ENCODE results near the gene RNF149.

RNF149 gene

GRCh38 chr2:101294861-101295260 is 13.6 kb downstream of the RNF149 start:
- no peak overlapping the region for H3K27ac Mint-ChIP-seq

GRCh38 chr2:101293544-101293943 is 15.0 kb downstream of the RNF149 start:
- H3K36me3 Mint-ChIP-seq (ENCODE audit: low read depth): peaks cover 45% of the 10 kb centered on the region
- H3K27ac Mint-ChIP-seq: no peak overlapping the region
- H3K27me3 Mint-ChIP-seq: no peaks in the 10 kb centered on the region
- H3K4me1 Mint-ChIP-seq (ENCODE audit: low read depth): peaks cover 27% of the 10 kb centered on the region
- H3K4me3 Mint-ChIP-seq: no peak overlapping the region
- no peaks in the 10 kb centered on the region for H3K9me3 Mint-ChIP-seq

More at GRCh38 chr2:101294861-101295260, 13.6 kb downstream of the RNF149 start:
- Mint-ChIP-seq H3K36me3 (ENCODE audit: low read depth) (peaks cover 45% of the 10 kb centered on the region), H3K4me1 (ENCODE audit: low read depth) (peaks cover 35% of the 10 kb centered on the region), H3K27me3 (no peaks in the 10 kb centered on the region), H3K9me3 (no peaks in the 10 kb centered on the region), H3K4me3 (no peak overlapping the region)

GRCh38 chr2:101291973-101292372 is 16.5 kb downstream of the RNF149 start:
- Mint-ChIP-seq H3K4me1 (ENCODE audit: low read depth) (peaks cover 15% of the 10 kb centered on the region), H3K4me3 (no peak overlapping the region), H3K27ac (no peak overlapping the region), H3K36me3 (ENCODE audit: low read depth) (peaks cover 45% of the 10 kb centered on the region), H3K9me3 (no peaks in the 10 kb centered on the region), H3K27me3 (no peaks in the 10 kb centered on the region)

- peaks cover 47% of the 10 kb centered on the region for H3K36me3 Mint-ChIP-seq (ENCODE audit: low read depth)
- H3K4me3 Mint-ChIP-seq: no peak overlapping the region
- H3K27me3 Mint-ChIP-seq: no peaks in the 10 kb centered on the region
- H3K27ac Mint-ChIP-seq: no peak overlapping the region
- peaks cover 5% of the 10 kb centered on the region for H3K4me1 Mint-ChIP-seq (ENCODE audit: low read depth)
- no peaks in the 10 kb centered on the region for H3K9me3 Mint-ChIP-seq
Measured at GRCh38 chr2:101290711-101291110, 17.8 kb downstream of the RNF149 start.

GRCh38 chr2:101287303-101287702 is 21.2 kb downstream of the RNF149 start:
- Mint-ChIP-seq H3K4me3 (no peak overlapping the region), H3K4me1 (ENCODE audit: low read depth) (peaks cover 5% of the 10 kb centered on the region), H3K9me3 (no peaks in the 10 kb centered on the region), H3K27ac (no peak overlapping the region), H3K36me3 (ENCODE audit: low read depth) (peaks cover 52% of the 10 kb centered on the region), H3K27me3 (no peaks in the 10 kb centered on the region)

- no peaks in the 10 kb centered on the region for H3K9me3 Mint-ChIP-seq
- H3K27ac Mint-ChIP-seq: peak overlapping the region; percentile 21
- peaks cover 58% of the 10 kb centered on the region for H3K36me3 Mint-ChIP-seq (ENCODE audit: low read depth)
- no peak overlapping the region for H3K4me3 Mint-ChIP-seq
- no peaks in the 10 kb centered on the region for H3K27me3 Mint-ChIP-seq
- H3K4me1 Mint-ChIP-seq (ENCODE audit: low read depth): peaks cover 5% of the 10 kb centered on the region
Measured at GRCh38 chr2:101286684-101287083, 21.8 kb downstream of the RNF149 start.

- H3K27me3 Mint-ChIP-seq: no peaks in the 10 kb centered on the region
- no peak overlapping the region for H3K4me3 Mint-ChIP-seq
- peaks cover 84% of the 10 kb centered on the region for H3K36me3 Mint-ChIP-seq (ENCODE audit: low read depth)
- H3K4me1 Mint-ChIP-seq (ENCODE audit: low read depth): peaks cover 7% of the 10 kb centered on the region
- H3K27ac Mint-ChIP-seq: peak overlapping the region; percentile 75
- H3K9me3 Mint-ChIP-seq: no peaks in the 10 kb centered on the region
Measured at GRCh38 chr2:101282980-101283379, 25.5 kb downstream of the RNF149 start.

- Mint-ChIP-seq H3K4me3 (no peak overlapping the region), H3K36me3 (ENCODE audit: low read depth) (peaks cover 85% of the 10 kb centered on the region)
Measured at GRCh38 chr2:101281482-101281881, 27.0 kb downstream of the RNF149 start.

GRCh38 chr2:101278925-101279324 is 29.6 kb downstream of the RNF149 start:
- no peaks in the 10 kb centered on the region for H3K9me3 Mint-ChIP-seq
- H3K27ac Mint-ChIP-seq: no peak overlapping the region
- no peak overlapping the region for H3K4me3 Mint-ChIP-seq
- peaks cover 71% of the 10 kb centered on the region for H3K36me3 Mint-ChIP-seq (ENCODE audit: low read depth)
- H3K4me1 Mint-ChIP-seq (ENCODE audit: low read depth): peaks cover 10% of the 10 kb centered on the region
- no peaks in the 10 kb centered on the region for H3K27me3 Mint-ChIP-seq

More at GRCh38 chr2:101281482-101281881, 27.0 kb downstream of the RNF149 start:
- H3K27ac Mint-ChIP-seq: no peak overlapping the region
- H3K27me3 Mint-ChIP-seq: no peaks in the 10 kb centered on the region
- H3K4me1 Mint-ChIP-seq (ENCODE audit: low read depth): peaks cover 7% of the 10 kb centered on the region
- H3K9me3 Mint-ChIP-seq: no peaks in the 10 kb centered on the region

GRCh38 chr2:101277111-101277510 is 31.4 kb downstream of the RNF149 start:
- H3K4me3 Mint-ChIP-seq: no peak overlapping the region
- H3K27me3 Mint-ChIP-seq: no peaks in the 10 kb centered on the region
- no peaks in the 10 kb centered on the region for H3K9me3 Mint-ChIP-seq
- no peak overlapping the region for H3K27ac Mint-ChIP-seq
- H3K4me1 Mint-ChIP-seq (ENCODE audit: low read depth): peaks cover 28% of the 10 kb centered on the region
- peaks cover 71% of the 10 kb centered on the region for H3K36me3 Mint-ChIP-seq (ENCODE audit: low read depth)

GRCh38 chr2:101274142-101274541 is 34.4 kb downstream of the RNF149 start:
- Mint-ChIP-seq H3K9me3 (no peaks in the 10 kb centered on the region), H3K27ac (no peak overlapping the region), H3K27me3 (no peaks in the 10 kb centered on the region), H3K4me1 (ENCODE audit: low read depth) (peaks cover 37% of the 10 kb centered on the region), H3K4me3 (no peak overlapping the region), H3K36me3 (ENCODE audit: low read depth) (peaks cover 72% of the 10 kb centered on the region)

GRCh38 chr2:101273056-101273455 is 35.4 kb downstream of the RNF149 start:
- Mint-ChIP-seq H3K4me3 (no peak overlapping the region), H3K9me3 (no peaks in the 10 kb centered on the region), H3K36me3 (ENCODE audit: low read depth) (peaks cover 71% of the 10 kb centered on the region), H3K4me1 (ENCODE audit: low read depth) (peaks cover 45% of the 10 kb centered on the region), H3K27me3 (no peaks in the 10 kb centered on the region), H3K27ac (peak overlapping the region; percentile 79)

GRCh38 chr2:101272045-101272784 is 36.3 kb downstream of the RNF149 start:
- peak overlapping the region; percentile 79 for H3K27ac Mint-ChIP-seq
- H3K4me1 Mint-ChIP-seq (ENCODE audit: low read depth): peaks cover 52% of the 10 kb centered on the region
- H3K9me3 Mint-ChIP-seq: no peaks in the 10 kb centered on the region
- H3K36me3 Mint-ChIP-seq (ENCODE audit: low read depth): peaks cover 74% of the 10 kb centered on the region
- no peak overlapping the region for H3K4me3 Mint-ChIP-seq
- no peaks in the 10 kb centered on the region for H3K27me3 Mint-ChIP-seq

GRCh38 chr2:101270700-101271259 is 37.7 kb downstream of the RNF149 start:
- peak overlapping the region; percentile 37 for H3K27ac Mint-ChIP-seq
- no peak overlapping the region for H3K4me3 Mint-ChIP-seq

GRCh38 chr2:101267671-101268656 is 40.5 kb downstream of the RNF149 start:
- H3K4me1 Mint-ChIP-seq (ENCODE audit: low read depth): peaks cover 39% of the 10 kb centered on the region
- H3K27me3 Mint-ChIP-seq: no peaks in the 10 kb centered on the region
- peak overlapping the region; percentile 79 for H3K27ac Mint-ChIP-seq
- no peak overlapping the region for H3K4me3 Mint-ChIP-seq
- H3K9me3 Mint-ChIP-seq: no peaks in the 10 kb centered on the region
- H3K36me3 Mint-ChIP-seq (ENCODE audit: low read depth): peaks cover 91% of the 10 kb centered on the region

More at GRCh38 chr2:101270700-101271259, 37.7 kb downstream of the RNF149 start:
- H3K4me1 Mint-ChIP-seq (ENCODE audit: low read depth): peaks cover 52% of the 10 kb centered on the region
- H3K9me3 Mint-ChIP-seq: no peaks in the 10 kb centered on the region
- peaks cover 83% of the 10 kb centered on the region for H3K36me3 Mint-ChIP-seq (ENCODE audit: low read depth)
- H3K27me3 Mint-ChIP-seq: no peaks in the 10 kb centered on the region

All from stimulated activated naive CD8-positive, alpha-beta T cell treated with anti-CD3 and anti-CD28 coated beads, Interleukin-15, Interleukin-2, amounts not matched to agents 100 ng/mL and 50 ng/mL, for 24 hours (primary cell).